Measurements from ENCODE around the gene SLC36A1.
"Not testable (repeated sequence)": the region's sequence is repeated elsewhere in the genome, so short reads cannot be mapped to it uniquely, and the experiment has no call there.

The SLC36A1 gene

GRCh38 chr5:151483647-151484046 lies 36.2 kb downstream of the SLC36A1 start:
- DNase-seq (ENCODE audit: low read depth in 2 of 2) = no peak

- DNase-seq (ENCODE audit: low read depth in 2 of 2) = no peak
Measured at GRCh38 chr5:151487544-151487943, 40.1 kb downstream of the SLC36A1 start.

- DNase-seq (ENCODE audit: low read depth in 2 of 2) = no peak
Measured at GRCh38 chr5:151490627-151491026, 43.2 kb downstream of the SLC36A1 start.

GRCh38 chr5:151491062-151491461 lies 43.7 kb downstream of the SLC36A1 start:
- DNase-seq (ENCODE audit: low read depth in 2 of 2) = no peak

- DNase-seq (ENCODE audit: low read depth in 2 of 2) = no peak
Measured at GRCh38 chr5:151492729-151493128, 45.3 kb downstream of the SLC36A1 start.

GRCh38 chr5:151493665-151494064 lies 46.3 kb downstream of the SLC36A1 start:
- no peak for DNase-seq (ENCODE audit: low read depth in 2 of 2)

GRCh38 chr5:151495320-151495719 lies 47.9 kb downstream of the SLC36A1 start:
- DNase-seq (ENCODE audit: low read depth in 2 of 2) = no peak

- DNase-seq (ENCODE audit: low read depth in 2 of 2) = no peak
Measured at GRCh38 chr5:151496041-151496484, 48.7 kb downstream of the SLC36A1 start.

GRCh38 chr5:151497391-151498002 lies 50.1 kb downstream of the SLC36A1 start:
- no peak for DNase-seq (ENCODE audit: low read depth in 2 of 2)

- no peak for DNase-seq (ENCODE audit: low read depth in 2 of 2)
Measured at GRCh38 chr5:151498395-151499155, 51.2 kb downstream of the SLC36A1 start.

- no peak for DNase-seq (ENCODE audit: low read depth in 2 of 2)
Measured at GRCh38 chr5:151499501-151500035, 52.2 kb downstream of the SLC36A1 start.

- no peak for DNase-seq (ENCODE audit: low read depth in 2 of 2)
Measured at GRCh38 chr5:151504006-151504405, 56.6 kb downstream of the SLC36A1 start.

- DNase-seq (ENCODE audit: low read depth in 2 of 2) = not testable (repeated sequence)
Measured at GRCh38 chr5:151508308-151508707, 60.9 kb downstream of the SLC36A1 start.

- DNase-seq (ENCODE audit: low read depth in 2 of 2) = no peak
Measured at GRCh38 chr5:151509231-151509630, 61.8 kb downstream of the SLC36A1 start.

GRCh38 chr5:151509836-151510235 lies 62.4 kb downstream of the SLC36A1 start:
- no peak for DNase-seq (ENCODE audit: low read depth in 2 of 2)

GRCh38 chr5:151517122-151517920 lies 69.9 kb downstream of the SLC36A1 start:
- no peak for DNase-seq (ENCODE audit: low read depth in 2 of 2)

GRCh38 chr5:151520294-151520693 lies 72.9 kb downstream of the SLC36A1 start:
- no peak for DNase-seq (ENCODE audit: low read depth in 2 of 2)

GRCh38 chr5:151522226-151522625 lies 74.8 kb downstream of the SLC36A1 start:
- no peak for DNase-seq (ENCODE audit: low read depth in 2 of 2)

GRCh38 chr5:151523335-151523734 lies 75.9 kb downstream of the SLC36A1 start:
- DNase-seq (ENCODE audit: low read depth in 2 of 2) = no peak

GRCh38 chr5:151528153-151528552 lies 80.8 kb downstream of the SLC36A1 start:
- DNase-seq (ENCODE audit: low read depth in 2 of 2) = no peak

- DNase-seq (ENCODE audit: low read depth in 2 of 2) = no peak
Measured at GRCh38 chr5:151528996-151529395, 81.6 kb downstream of the SLC36A1 start.

- no peak for DNase-seq (ENCODE audit: low read depth in 2 of 2)
Measured at GRCh38 chr5:151531581-151531980, 84.2 kb downstream of the SLC36A1 start.
